Endothelial cell of umbilical vein (primary cell): ENCODE measurements around the gene SLC25A43. TPM values are rescaled to one million over a fixed set of nuclear protein-coding genes. Genes with fewer than 3 reads are reported as not detected.

ENCODE experiments used
- BruUV-seq: library from RNA; stranded (reverse); fragments of 400-500 nt; replicated peaks from 2 replicates; lab custom pipeline; 2021; lab: Mats Ljungman, UMichigan
- CTCF ChIA-PET: fragments of 300-600, 350-600 bp; sonication (Branson Sonifier 250); formaldehyde crosslinking; loops from one replicate; lab custom pipeline; 2021; ENCODE audit warnings: antibody characterized with exemption, inconsistent platforms; lab: Charles Lee
- POLR2A ChIA-PET: fragments of 300-600, 350-600 bp; sonication (Branson Sonifier 250); formaldehyde crosslinking; loops from one replicate; lab custom pipeline; 2021; ENCODE audit warnings: antibody characterized with exemption, inconsistent platforms; lab: Charles Lee
- DNase-seq: peaks from one replicate; pipeline ENCODE4 v3.0.0-alpha.2; 2011; ENCODE audit warnings: low read depth, low spot score
- FAIRE-seq: peaks from 2 replicates; lab custom pipeline; 2011; peaks lifted over from hg19 to GRCh38; lab: Jason Lieb, UNC
- H2AFZ ChIP-seq: 2 replicates; pipeline ENCODE4 v1.6.0; 2012; ENCODE audit warnings: low read depth, low read length, control low read depth, inconsistent platforms
- H3K27ac ChIP-seq: 2 replicates; pipeline ENCODE4 v1.5.1; 2011; ENCODE audit warnings: low read depth, mild to moderate bottlenecking, control low read depth, low read length, moderate library complexity; ENCODE audit not compliant: insufficient read depth
- H3K27me3 ChIP-seq, 2 experiments: 2 replicates each; pipeline versions ENCODE4 v1.6.0 to v1.6.1; 2011; ENCODE audit warnings: low read length in 2 of 2, mixed read lengths in 1 of 2; ENCODE audit not compliant: control insufficient read depth in 2 of 2, insufficient read depth in 2 of 2
- H3K36me3 ChIP-seq, 2 experiments: 2 replicates in 1 of 2; 3 replicates in 1 of 2; pipeline ENCODE4 v1.5.1; 2011; ENCODE audit warnings: low read length in 2 of 2, mild to moderate bottlenecking in 1 of 2, moderate library complexity in 1 of 2; ENCODE audit not compliant: control insufficient read depth in 2 of 2, insufficient read depth in 2 of 2; ENCODE audit errors: extremely low read depth in 1 of 2
- H3K4me1 ChIP-seq: 3 replicates; pipeline ENCODE4 v1.5.1; 2011; ENCODE audit warnings: mild to moderate bottlenecking, low read length; ENCODE audit not compliant: control insufficient read depth, insufficient read depth; ENCODE audit errors: extremely low read depth
- H3K4me2 ChIP-seq: 2 replicates; pipeline ENCODE4 v1.6.1; 2011; ENCODE audit warnings: low read length, control low read depth, mixed read lengths; ENCODE audit not compliant: insufficient read depth
- H3K4me3 ChIP-seq, 3 experiments: fragments of 200-600 bp in 1 of 3; sonication (generic), shearing (Covaris generic) in 1 of 3; replicated peaks in 1 of 3; 2 replicates each; pipeline ENCODE4 v1.5.1; 2011 to 2016; ENCODE audit warnings: control low read depth in 3 of 3, low read length in 3 of 3, mild to moderate bottlenecking in 2 of 3, inconsistent platforms in 1 of 3, low read depth in 1 of 3, moderate library complexity in 1 of 3; ENCODE audit not compliant: insufficient read depth in 1 of 3
- H3K79me2 ChIP-seq: 2 replicates; pipeline ENCODE4 v1.6.0; 2012; ENCODE audit warnings: low read length, inconsistent platforms; ENCODE audit not compliant: control insufficient read depth, insufficient read depth
- H3K9ac ChIP-seq: replicated peaks from 2 replicates; pipeline ENCODE3; 2011; ENCODE audit warnings: low read length, control low read depth; ENCODE audit not compliant: insufficient read depth; ENCODE audit errors: extremely low read depth
- H3K9me1 ChIP-seq: replicated peaks from 3 replicates; pipeline ENCODE4 v1.6.0; 2011; ENCODE audit warnings: mild to moderate bottlenecking, low read length; ENCODE audit not compliant: control insufficient read depth, insufficient read depth; ENCODE audit errors: extremely low read depth
- H3K9me3 ChIP-seq: replicated peaks from 2 replicates; pipeline ENCODE4 v1.5.1; 2012; ENCODE audit warnings: low read length, inconsistent platforms; ENCODE audit not compliant: control insufficient read depth, insufficient read depth
- H4K20me1 ChIP-seq: replicated peaks from 2 replicates; pipeline ENCODE3; 2011; ENCODE audit warnings: mild to moderate bottlenecking, low read length; ENCODE audit not compliant: control insufficient read depth, insufficient read depth; ENCODE audit errors: extremely low read depth
- CTCF ChIP-seq, 2 donors: IDR thresholded peaks; 1 replicate in 1 of 2; 2 replicates in 1 of 2; pipeline ENCODE4 v1.5.1; 2011; ENCODE audit warnings: low read length in 2 of 2, mild to moderate bottlenecking in 2 of 2, moderate library complexity in 2 of 2, control low read depth in 1 of 2, inconsistent platforms in 1 of 2, low read depth in 1 of 2; ENCODE audit not compliant: insufficient read depth in 1 of 2; ENCODE audit errors: extremely low read depth in 1 of 2
- FOS ChIP-seq: IDR thresholded peaks from 2 replicates; pipeline ENCODE4 v1.6.1; 2011; ENCODE audit warnings: mild to moderate bottlenecking, low read length, moderate library complexity, borderline replicate concordance; ENCODE audit not compliant: insufficient read depth
- GATA2 ChIP-seq: IDR thresholded peaks from 2 replicates; pipeline ENCODE4 v1.7.0; 2011; ENCODE audit warnings: low read depth, mild to moderate bottlenecking, moderate library complexity, mixed read lengths, low read length; ENCODE audit not compliant: insufficient read length, insufficient read depth
- JUN ChIP-seq: IDR thresholded peaks from 2 replicates; pipeline ENCODE4 v1.6.1; 2011; ENCODE audit warnings: borderline replicate concordance, low read depth; ENCODE audit not compliant: insufficient read length, insufficient read depth
- MAX ChIP-seq: IDR thresholded peaks from 2 replicates; pipeline ENCODE4 v1.6.1; 2011; ENCODE audit not compliant: insufficient read depth, insufficient read length
- MYC ChIP-seq: IDR thresholded peaks from one replicate; pipeline ENCODE4 v1.6.1; 2011; ENCODE audit warnings: mild to moderate bottlenecking, low read depth, low read length
- POLR2A ChIP-seq: IDR thresholded peaks from 2 replicates; pipeline ENCODE4 v1.6.1; 2012; ENCODE audit warnings: low read depth, mild to moderate bottlenecking, control low read depth, low read length
- dilution Hi-C: fragments of 300-500 bp; cut with MboI; formaldehyde crosslinking; loops from one replicate; pipeline ENCODE4 v1.15.0; 2019; ENCODE audit warnings: low sequenced_read_pairs; ENCODE audit not compliant: extremely low pct_ligation_motif_present
- intact Hi-C: fragments of 100-400 bp; cut with micrococcal nuclease; formaldehyde crosslinking; loops from one replicate; pipeline ENCODE4 v1.10.0; 2022
- polyA plus RNA-seq, 4 experiments: library from polyadenylated mRNA; depleted of rRNA in 3 of 4; stranded (reverse) in 3 of 4; unstranded in 1 of 4; fragments of >200 nt; gene quantifications; 2 replicates each; pipeline versions ENCODE4 v1.2.1 to v1.2.3, GENCODE V29; 2011 to 2012; ENCODE audit warnings: missing spikeins in 1 of 4
- total RNA-seq: library from RNA; stranded (reverse); gene quantifications from 2 replicates; pipeline ENCODE4 v1.2.3, GENCODE V29; 2021

Gene SLC25A43
- total and polyA plus RNA-seq, 2 donors (not counting 3 experiments of a cell fraction or from before 2014, with no cell fraction given), result 7.2 to 11.5 TPM

- no peak overlapping the region for H3K4me2 ChIP-seq
- no peak overlapping the region for H3K4me3 ChIP-seq
- H4K20me1 ChIP-seq, result no peaks in the 10 kb centered on the region
- no peaks in the 10 kb centered on the region for H3K9me3 ChIP-seq
- FAIRE-seq (no peak), DNase-seq (no peak)
- no peaks in the 10 kb centered on the region for H3K27me3 ChIP-seq
- H2AFZ ChIP-seq, result no peak overlapping the region
- no peaks in the 10 kb centered on the region for H3K79me2 ChIP-seq
- H3K9me1 ChIP-seq, result no peaks in the 10 kb centered on the region
- ChIA-PET POLR2A (interaction anchor here (0.7 kb wide), 1 partner anchor 35 kb away, joined by 3 read pairs; no protein-coding TSS in a partner anchor), CTCF (interaction anchor here (0.9 kb wide), 1 partner anchor 53 kb away, joined by 4 read pairs; no protein-coding TSS in a partner anchor)
- no peaks in the 10 kb centered on the region for H3K4me1 ChIP-seq
- no TSS peak for BruUV-seq
- dilution Hi-C loops, result no loop called here
- no peak overlapping the region for H3K9ac ChIP-seq
- no peaks in the 10 kb centered on the region for H3K36me3 ChIP-seq
- TF ChIP-seq POLR2A, result no peak
- no peak for TF ChIP-seq JUN
- no peak for TF ChIP-seq GATA2
- no peak for TF ChIP-seq FOS
- TF ChIP-seq MYC, result no peak
- no peak for TF ChIP-seq CTCF (IDR thresholded peaks at IDR 0.05; ENCODE audit: extremely low read depth in 1 of 2, insufficient read depth in 1 of 2, low read depth in 1 of 2, low read length in 2 of 2)
- no peak for TF ChIP-seq MAX
- H3K27ac ChIP-seq, result no peak overlapping the region
- intact Hi-C loops, result no loop called here
Measured at GRCh38 chrX:119459181-119459580, 60.0 kb downstream of the SLC25A43 start.
